Measurements from ENCODE around the gene HDHD2.

Gene HDHD2

GRCh38 chr18:47121146-47121545 is 29.2 kb downstream of the HDHD2 start:
- H3K4me2 ChIP-seq (ENCODE audit: low read depth, low read length): no peak overlapping the region
- TF ChIP-seq EZH2 (optimal IDR thresholded peaks at IDR 0.05; ENCODE audit: low read depth, low read length): no peak
- no peak for TF ChIP-seq EZH2phosphoT487 (IDR thresholded peaks at IDR 0.05; ENCODE audit: low read length)
- TF ChIP-seq CTCF (IDR thresholded peaks at IDR 0.05; ENCODE audit: low read length): no peak
- DNase-seq: no peak
- no peak overlapping the region for H3K9ac ChIP-seq (ENCODE audit: low read length)
- H3K27ac ChIP-seq (ENCODE audit: low read length): no peak overlapping the region
- H2AFZ ChIP-seq (ENCODE audit: low read length): no peak overlapping the region
- no peaks in the 10 kb centered on the region for H3K27me3 ChIP-seq (replicated peaks; ENCODE audit: insufficient read depth, low read length)
- H3K9me2 ChIP-seq (replicated peaks; ENCODE audit: insufficient read depth, low read length): no peaks in the 10 kb centered on the region
- no peaks in the 10 kb centered on the region for H3K79me2 ChIP-seq (ENCODE audit: low read length)
- H3K9me3 ChIP-seq (replicated peaks; ENCODE audit: insufficient read depth, low read length): no peaks in the 10 kb centered on the region
- no peaks in the 10 kb centered on the region for H3F3A ChIP-seq (ENCODE audit: insufficient read depth, low read length)
- H3K4me1 ChIP-seq (ENCODE audit: low read length): no peaks in the 10 kb centered on the region
- no peaks in the 10 kb centered on the region for H4K20me1 ChIP-seq (ENCODE audit: insufficient read depth, low read length)
- no peak overlapping the region for H3K4me3 ChIP-seq (ENCODE audit: low read length)
- H3K36me3 ChIP-seq (replicated peaks; ENCODE audit: insufficient read depth, low read length): no peaks in the 10 kb centered on the region

GRCh38 chr18:47120428-47120827 is 29.9 kb downstream of the HDHD2 start:
- H2AFZ ChIP-seq (ENCODE audit: low read length): no peak overlapping the region
- H3K9me3 ChIP-seq (replicated peaks; ENCODE audit: insufficient read depth, low read length): no peaks in the 10 kb centered on the region
- no peak overlapping the region for H3K4me3 ChIP-seq (ENCODE audit: low read length)

GRCh38 chr18:47118981-47119380 is 31.3 kb downstream of the HDHD2 start:
- H3K4me3 ChIP-seq (ENCODE audit: low read length): no peak overlapping the region
- no peak for DNase-seq
- TF ChIP-seq EZH2 (optimal IDR thresholded peaks at IDR 0.05; ENCODE audit: low read depth, low read length) (no peak), CTCF (IDR thresholded peaks at IDR 0.05; ENCODE audit: low read length) (no peak)
- no peak overlapping the region for H2AFZ ChIP-seq (ENCODE audit: low read length)
- H3K9me2 ChIP-seq (replicated peaks; ENCODE audit: insufficient read depth, low read length): no peaks in the 10 kb centered on the region
- no peak overlapping the region for H3K4me2 ChIP-seq (ENCODE audit: low read depth, low read length)
- no peaks in the 10 kb centered on the region for H3K4me1 ChIP-seq (ENCODE audit: low read length)
- no peaks in the 10 kb centered on the region for H4K20me1 ChIP-seq (ENCODE audit: insufficient read depth, low read length)
- no peaks in the 10 kb centered on the region for H3K9me3 ChIP-seq (replicated peaks; ENCODE audit: insufficient read depth, low read length)
- no peak overlapping the region for H3K9ac ChIP-seq (ENCODE audit: low read length)
- H3K27ac ChIP-seq (ENCODE audit: low read length): no peak overlapping the region
- no peaks in the 10 kb centered on the region for H3F3A ChIP-seq (ENCODE audit: insufficient read depth, low read length)
- H3K36me3 ChIP-seq (replicated peaks; ENCODE audit: insufficient read depth, low read length): no peaks in the 10 kb centered on the region
- H3K79me2 ChIP-seq (ENCODE audit: low read length): no peaks in the 10 kb centered on the region
- no peaks in the 10 kb centered on the region for H3K27me3 ChIP-seq (replicated peaks; ENCODE audit: insufficient read depth, low read length)

More at GRCh38 chr18:47120428-47120827, 29.9 kb downstream of the HDHD2 start:
- no peak for TF ChIP-seq EZH2phosphoT487 (IDR thresholded peaks at IDR 0.05; ENCODE audit: low read length)
- H3K4me2 ChIP-seq (ENCODE audit: low read depth, low read length): no peak overlapping the region
- no peaks in the 10 kb centered on the region for H3K27me3 ChIP-seq (replicated peaks; ENCODE audit: insufficient read depth, low read length)
- H3F3A ChIP-seq (ENCODE audit: insufficient read depth, low read length): no peaks in the 10 kb centered on the region
- no peak for DNase-seq
- no peaks in the 10 kb centered on the region for H3K79me2 ChIP-seq (ENCODE audit: low read length)
- H3K9me2 ChIP-seq (replicated peaks; ENCODE audit: insufficient read depth, low read length): no peaks in the 10 kb centered on the region
- no peaks in the 10 kb centered on the region for H4K20me1 ChIP-seq (ENCODE audit: insufficient read depth, low read length)
- H3K4me1 ChIP-seq (ENCODE audit: low read length): no peaks in the 10 kb centered on the region
- no peaks in the 10 kb centered on the region for H3K36me3 ChIP-seq (replicated peaks; ENCODE audit: insufficient read depth, low read length)
- no peak overlapping the region for H3K9ac ChIP-seq (ENCODE audit: low read length)
- H3K27ac ChIP-seq (ENCODE audit: low read length): no peak overlapping the region

GRCh38 chr18:47115205-47115604 is 35.1 kb downstream of the HDHD2 start:
- Histone ChIP-seq H3K4me1 (ENCODE audit: low read length) (no peaks in the 10 kb centered on the region), H4K20me1 (ENCODE audit: insufficient read depth, low read length) (no peaks in the 10 kb centered on the region), H3K27me3 (replicated peaks; ENCODE audit: insufficient read depth, low read length) (no peaks in the 10 kb centered on the region), H3K36me3 (replicated peaks; ENCODE audit: insufficient read depth, low read length) (no peaks in the 10 kb centered on the region), H3F3A (ENCODE audit: insufficient read depth, low read length) (no peaks in the 10 kb centered on the region), H3K9ac (ENCODE audit: low read length) (no peak overlapping the region), H3K79me2 (ENCODE audit: low read length) (no peaks in the 10 kb centered on the region), H3K4me3 (ENCODE audit: low read length) (no peak overlapping the region), H3K9me3 (replicated peaks; ENCODE audit: insufficient read depth, low read length) (no peaks in the 10 kb centered on the region), H3K9me2 (replicated peaks; ENCODE audit: insufficient read depth, low read length) (no peaks in the 10 kb centered on the region), H3K4me2 (ENCODE audit: low read depth, low read length) (no peak overlapping the region), H2AFZ (ENCODE audit: low read length) (no peak overlapping the region), H3K27ac (ENCODE audit: low read length) (no peak overlapping the region)
- no peak for DNase-seq
- TF ChIP-seq EZH2 (optimal IDR thresholded peaks at IDR 0.05; ENCODE audit: low read depth, low read length): no peak
- no peak for TF ChIP-seq CTCF (IDR thresholded peaks at IDR 0.05; ENCODE audit: low read length)
- no peak for TF ChIP-seq EZH2phosphoT487 (IDR thresholded peaks at IDR 0.05; ENCODE audit: low read length)

All from MM.1S (cell line).